ENCODE results near the gene SALL4.

DNA sequence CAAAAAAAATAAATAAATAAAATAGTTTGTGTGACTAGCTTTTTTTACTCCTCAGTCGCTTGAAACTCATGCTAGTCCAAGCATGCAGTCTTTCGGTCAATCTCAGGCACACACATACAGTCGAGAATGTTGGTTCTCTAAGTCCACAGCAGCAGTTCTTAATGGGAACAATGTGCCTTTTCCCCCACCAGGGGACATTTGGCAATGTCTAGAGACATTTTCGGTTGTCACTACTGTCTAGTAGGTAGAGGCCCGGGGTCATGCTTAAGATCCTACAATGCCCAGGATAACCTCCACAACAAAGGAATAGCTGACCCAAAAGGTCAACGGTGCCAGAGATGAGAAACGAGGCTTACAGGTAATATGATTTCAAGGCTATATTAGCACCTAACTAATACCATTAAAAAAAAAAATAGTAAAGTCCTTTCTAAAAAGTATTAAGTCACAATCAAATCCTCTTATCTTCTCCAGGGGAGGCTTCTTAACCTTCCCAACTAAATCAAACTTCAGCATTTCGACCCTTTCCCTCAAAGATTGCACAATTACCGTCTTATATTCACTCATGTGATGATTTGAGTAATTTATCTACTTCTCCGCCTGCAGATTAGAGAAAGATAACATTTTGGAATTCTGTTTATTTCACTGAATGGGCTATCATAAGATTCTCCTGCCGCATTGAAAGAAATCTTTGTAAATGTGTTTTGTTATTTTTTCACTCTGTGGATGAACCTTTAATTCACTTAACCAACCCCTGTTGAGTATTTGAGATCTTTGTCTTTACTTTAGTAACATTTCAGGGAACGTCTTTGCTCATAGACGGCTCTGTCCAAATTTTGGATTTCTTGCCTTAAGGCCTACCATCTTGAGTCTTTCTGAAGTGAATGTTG, 8.1 kb upstream of the SALL4 start:
- TF ChIP-seq, protein P1, sequence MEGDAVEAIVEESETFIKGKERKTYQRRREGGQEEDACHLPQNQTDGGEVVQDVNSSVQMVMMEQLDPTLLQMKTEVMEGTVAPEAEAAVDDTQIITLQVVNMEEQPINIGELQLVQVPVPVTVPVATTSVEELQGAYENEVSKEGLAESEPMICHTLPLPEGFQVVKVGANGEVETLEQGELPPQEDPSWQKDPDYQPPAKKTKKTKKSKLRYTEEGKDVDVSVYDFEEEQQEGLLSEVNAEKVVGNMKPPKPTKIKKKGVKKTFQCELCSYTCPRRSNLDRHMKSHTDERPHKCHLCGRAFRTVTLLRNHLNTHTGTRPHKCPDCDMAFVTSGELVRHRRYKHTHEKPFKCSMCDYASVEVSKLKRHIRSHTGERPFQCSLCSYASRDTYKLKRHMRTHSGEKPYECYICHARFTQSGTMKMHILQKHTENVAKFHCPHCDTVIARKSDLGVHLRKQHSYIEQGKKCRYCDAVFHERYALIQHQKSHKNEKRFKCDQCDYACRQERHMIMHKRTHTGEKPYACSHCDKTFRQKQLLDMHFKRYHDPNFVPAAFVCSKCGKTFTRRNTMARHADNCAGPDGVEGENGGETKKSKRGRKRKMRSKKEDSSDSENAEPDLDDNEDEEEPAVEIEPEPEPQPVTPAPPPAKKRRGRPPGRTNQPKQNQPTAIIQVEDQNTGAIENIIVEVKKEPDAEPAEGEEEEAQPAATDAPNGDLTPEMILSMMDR (IDR thresholded peaks at IDR 0.05), result no peak
- no peak for TF ChIP-seq POLR2A (IDR thresholded peaks at IDR 0.05)
